Activated CD8-positive, alpha-beta T cell treated with anti-CD3 and anti-CD28 coated beads, Interleukin-2, amount 10 ng/mL, durations not matched to agents 7 days and 5 days (primary cell): Measurements from ENCODE around the gene C9orf72. TPM values are rescaled to one million over a fixed set of nuclear protein-coding genes. Genes with fewer than 3 reads are reported as not detected.

Experiments
- ATAC-seq: fragments of 150-1000 bp; cut with Tn5 transposase; one replicate; pipeline ENCODE4 v1.10.0; 2021; ENCODE audit warnings: moderate library complexity
- CTCF ChIA-PET: fragments of 350-600 bp; sonication (Branson Sonifier 250); formaldehyde crosslinking; loops from one replicate; lab custom pipeline; 2021; ENCODE audit warnings: antibody characterized with exemption; lab: Charles Lee
- POLR2A ChIA-PET: fragments of 350-600 bp; sonication (Branson Sonifier 250); formaldehyde crosslinking; loops from one replicate; lab custom pipeline; 2021; ENCODE audit warnings: antibody characterized with exemption; lab: Charles Lee
- DNase-seq: peaks from one replicate; pipeline ENCODE4 v3.0.0-alpha.2; 2020
- H3K27ac Mint-ChIP-seq: one replicate; pipeline ENCODE4 v1.8.0; 2021; ENCODE audit warnings: mild to moderate bottlenecking, mixed read lengths
- H3K27me3 Mint-ChIP-seq: one replicate; pipeline ENCODE4 v1.8.0; 2021; ENCODE audit warnings: low read depth, mixed read lengths
- H3K36me3 Mint-ChIP-seq: one replicate; pipeline ENCODE4 v1.8.0; 2021; ENCODE audit warnings: low read depth, mixed read lengths
- H3K4me1 Mint-ChIP-seq: one replicate; pipeline ENCODE4 v1.8.0; 2021; ENCODE audit warnings: low read depth, mixed read lengths
- H3K4me3 Mint-ChIP-seq: one replicate; pipeline ENCODE4 v1.8.0; 2021; ENCODE audit warnings: mild to moderate bottlenecking, mixed read lengths
- H3K9me3 Mint-ChIP-seq: one replicate; pipeline ENCODE4 v1.8.0; 2022; ENCODE audit warnings: mixed read lengths; ENCODE audit not compliant: insufficient read depth
- total RNA-seq, 2 experiments: library from RNA; stranded (reverse); gene quantifications; one replicate each; pipeline ENCODE4 v1.2.3, GENCODE V29; 2021

C9orf72 gene
- total RNA-seq, 2 experiments from 2014 or later: 7.5 to 10.2 TPM

DNA sequence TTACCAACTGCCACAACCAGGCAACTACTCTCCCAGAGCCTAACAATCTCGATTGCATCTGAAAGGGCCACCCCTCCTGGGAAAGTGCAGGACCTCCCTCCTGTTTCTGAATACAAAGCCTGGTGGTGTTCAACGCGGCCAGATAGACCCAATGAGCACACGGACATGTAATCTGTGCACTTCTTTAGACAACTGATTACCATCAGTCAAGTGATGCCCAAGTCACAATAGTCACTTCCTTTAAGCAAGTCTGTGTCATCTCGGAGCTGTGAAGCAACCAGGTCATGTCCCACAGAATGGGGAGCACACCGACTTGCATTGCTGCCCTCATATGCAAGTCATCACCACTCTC is 739 bp downstream of the C9orf72 start:
- ChIA-PET CTCF (no interaction called here), POLR2A (interaction anchor here (1.0 to 1.6 kb wide), 3 partner anchors 50 to 625 kb away, joined by 3 to 4 read pairs (median 4); no protein-coding TSS in a partner anchor)
- DNase-seq: peak; percentile 73
- Mint-ChIP-seq H3K36me3 (no peaks in the 10 kb centered on the region), H3K4me1 (peaks cover 21% of the 10 kb centered on the region), H3K27me3 (peaks cover 2% of the 10 kb centered on the region), H3K9me3 (no peaks in the 10 kb centered on the region), H3K27ac (peak overlapping the region; percentile 99), H3K4me3 (peak overlapping the region; percentile 95)
- ATAC-seq: peak; percentile 32

DNA sequence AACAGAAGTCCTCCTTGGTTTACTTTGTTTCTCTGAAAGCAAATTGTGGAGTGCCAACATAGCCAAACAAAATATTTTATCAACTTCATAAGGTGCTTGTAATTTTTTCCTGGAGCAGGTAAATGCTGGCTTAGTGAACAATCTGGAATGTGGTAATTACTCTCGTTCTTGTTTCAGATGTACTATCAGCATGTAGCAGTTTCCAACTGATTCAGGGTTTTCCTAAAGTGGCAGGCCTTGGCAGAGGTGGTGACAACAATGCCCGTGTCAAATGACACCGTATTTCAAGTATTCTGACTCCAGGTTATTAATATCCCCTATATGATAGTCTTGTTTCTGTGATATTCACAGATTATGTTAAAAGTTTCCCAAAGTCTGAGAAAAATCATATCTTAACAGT is 1.2 kb downstream of the C9orf72 start:
- ChIA-PET CTCF (no interaction called here), POLR2A (interaction anchor here (1.6 kb wide), 1 partner anchor 193 kb away, joined by 4 read pairs; no protein-coding TSS in a partner anchor)
- peak overlapping the region; percentile 95 for H3K4me3 Mint-ChIP-seq
- ATAC-seq (no peak), DNase-seq (no peak)
- H3K9me3 Mint-ChIP-seq: no peaks in the 10 kb centered on the region
- peaks cover under 1% of the 10 kb centered on the region for H3K36me3 Mint-ChIP-seq
- peaks cover 2% of the 10 kb centered on the region for H3K27me3 Mint-ChIP-seq
- peak overlapping the region; percentile 99 for H3K27ac Mint-ChIP-seq
- peaks cover 21% of the 10 kb centered on the region for H3K4me1 Mint-ChIP-seq

DNA sequence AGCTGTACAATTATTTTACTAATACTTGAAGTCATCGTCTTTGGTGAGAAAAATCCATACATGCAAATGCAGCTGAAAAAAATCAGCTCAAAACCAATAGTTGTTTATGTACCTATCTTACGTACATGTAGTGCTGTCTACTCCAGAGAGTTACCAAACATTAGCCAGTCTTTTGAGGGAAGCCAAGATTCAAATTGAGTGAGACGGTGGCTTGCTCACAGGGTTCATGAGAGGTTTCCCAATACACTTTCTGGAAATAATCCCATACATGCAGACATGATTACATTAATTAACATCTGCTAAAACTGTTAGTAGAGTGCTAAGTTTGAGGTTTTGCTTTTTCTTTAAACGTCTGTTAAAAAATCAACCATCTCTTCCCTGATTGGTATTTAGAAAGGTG is 2.3 kb downstream of the C9orf72 start:
- no peak overlapping the region for H3K4me3 Mint-ChIP-seq
- H3K4me1 Mint-ChIP-seq: peaks cover 22% of the 10 kb centered on the region
- peaks cover 5% of the 10 kb centered on the region for H3K36me3 Mint-ChIP-seq
- DNase-seq (no peak), ATAC-seq (no peak)
- no peaks in the 10 kb centered on the region for H3K9me3 Mint-ChIP-seq
- ChIA-PET POLR2A (interaction anchor here (0.6 kb wide), 1 partner anchor 17 kb away, joined by 3 read pairs; no protein-coding TSS in a partner anchor), CTCF (interaction anchor here (1.0 kb wide), 1 partner anchor 42 kb away, joined by 4 read pairs; the partner anchor contains the start of gene MOB3B)
- no peaks in the 10 kb centered on the region for H3K27me3 Mint-ChIP-seq
- no peak overlapping the region for H3K27ac Mint-ChIP-seq

DNA sequence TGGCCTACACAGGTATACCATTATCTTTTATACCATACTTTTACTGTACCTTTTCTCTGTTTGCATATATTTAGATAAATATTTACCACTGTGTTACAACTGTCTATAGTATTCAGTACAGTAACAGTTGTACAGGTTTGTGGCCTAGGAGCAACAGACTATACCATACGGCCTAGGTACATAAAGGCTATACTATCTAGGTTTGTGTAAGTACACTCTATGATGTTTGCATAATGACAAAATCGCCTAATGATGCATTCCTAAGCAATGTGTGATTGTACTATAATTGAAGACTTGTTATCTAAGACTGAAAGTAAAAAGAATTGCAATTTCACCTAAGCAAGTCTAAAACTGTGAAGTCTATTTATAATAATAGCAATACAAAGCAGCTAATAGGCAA is 3.9 kb downstream of the C9orf72 start:
- ChIA-PET CTCF (interaction anchor here (1.0 kb wide), 1 partner anchor 40 kb away, joined by 3 read pairs; the partner anchor contains the start of gene MOB3B), POLR2A (no interaction called here)
- H3K27ac Mint-ChIP-seq: no peak overlapping the region
- no peak for DNase-seq
- peaks cover 31% of the 10 kb centered on the region for H3K4me1 Mint-ChIP-seq
- no peaks in the 10 kb centered on the region for H3K9me3 Mint-ChIP-seq
- no peak overlapping the region for H3K4me3 Mint-ChIP-seq
- no peak for ATAC-seq
- no peaks in the 10 kb centered on the region for H3K27me3 Mint-ChIP-seq
- peaks cover 11% of the 10 kb centered on the region for H3K36me3 Mint-ChIP-seq

DNA sequence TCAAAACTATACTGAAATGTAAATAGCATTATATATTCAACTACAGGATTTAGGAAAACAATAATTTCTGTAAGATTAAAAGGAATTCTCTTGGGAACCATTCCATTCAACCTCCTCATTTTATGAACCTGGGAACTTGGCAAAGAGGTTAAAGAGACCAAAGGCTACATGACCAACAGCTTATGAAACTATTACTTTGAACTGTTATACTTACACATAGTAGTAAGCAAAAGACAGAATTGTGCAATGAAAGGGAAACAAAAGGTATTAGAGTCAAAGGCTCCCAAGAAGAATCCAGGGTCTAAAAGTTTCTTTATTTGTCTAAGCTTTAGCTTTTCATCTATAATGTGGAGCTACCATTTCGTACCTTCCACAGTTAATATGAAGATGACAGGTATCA is 7.2 kb downstream of the C9orf72 start:
- Mint-ChIP-seq H3K27ac (no peak overlapping the region), H3K4me3 (no peak overlapping the region), H3K27me3 (no peaks in the 10 kb centered on the region), H3K4me1 (peaks cover 23% of the 10 kb centered on the region), H3K36me3 (peaks cover 19% of the 10 kb centered on the region), H3K9me3 (no peaks in the 10 kb centered on the region)
- POLR2A ChIA-PET: no interaction called here
- ATAC-seq (no peak), DNase-seq (no peak)
- CTCF ChIA-PET: interaction anchor here (1.4 kb wide), 1 partner anchor 18 kb away, joined by 7 read pairs; no protein-coding TSS in a partner anchor

DNA sequence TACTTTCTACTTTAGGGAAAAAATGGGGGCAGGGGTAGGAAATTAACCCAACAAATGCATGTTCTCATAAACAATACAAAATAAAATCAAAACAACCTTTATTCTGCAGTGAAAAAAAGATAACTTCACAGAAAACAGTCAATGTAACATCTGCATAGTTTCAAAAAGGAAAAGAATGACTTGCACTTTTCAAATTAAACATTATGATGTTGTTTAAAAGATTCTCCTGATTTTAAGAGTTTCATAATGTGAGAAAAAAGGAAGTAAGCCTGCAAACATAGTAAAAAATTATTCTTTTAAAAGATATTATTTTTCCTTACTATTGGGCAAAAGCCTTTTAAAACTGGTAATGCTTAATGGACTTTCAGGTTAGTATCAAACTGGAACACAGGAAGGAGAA is 7.6 kb downstream of the C9orf72 start:
- Mint-ChIP-seq H3K36me3 (peaks cover 19% of the 10 kb centered on the region), H3K27ac (no peak overlapping the region), H3K27me3 (no peaks in the 10 kb centered on the region), H3K9me3 (no peaks in the 10 kb centered on the region), H3K4me1 (peaks cover 23% of the 10 kb centered on the region), H3K4me3 (no peak overlapping the region)
- POLR2A ChIA-PET: no interaction called here
- no peak for ATAC-seq
- no peak for DNase-seq
- CTCF ChIA-PET: interaction anchor here (1.4 kb wide), 1 partner anchor 18 kb away, joined by 7 read pairs; no protein-coding TSS in a partner anchor

DNA sequence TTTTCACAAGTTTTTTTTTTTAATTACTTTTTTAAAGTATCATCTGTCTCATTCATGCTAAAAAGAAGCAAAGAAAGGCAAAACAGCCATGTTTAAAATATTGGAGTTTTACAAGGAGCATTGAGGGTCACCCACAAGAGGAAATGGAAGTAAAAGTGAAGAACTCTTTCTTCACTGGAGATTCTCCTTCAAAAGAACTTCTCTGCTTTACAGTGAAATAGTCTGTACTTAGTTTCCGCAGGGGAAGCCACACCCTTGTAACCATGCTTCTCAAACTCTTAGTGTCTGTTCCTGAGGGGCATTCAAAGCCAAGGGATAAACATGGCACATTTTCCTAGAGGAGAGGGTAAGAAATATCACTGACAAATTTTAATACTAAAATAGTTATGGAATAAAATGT is 8.6 kb downstream of the C9orf72 start:
- peaks cover 23% of the 10 kb centered on the region for H3K4me1 Mint-ChIP-seq
- H3K9me3 Mint-ChIP-seq: no peaks in the 10 kb centered on the region
- H3K27ac Mint-ChIP-seq: peak overlapping the region; percentile 68
- ChIA-PET POLR2A (no interaction called here), CTCF (no interaction called here)
- peak overlapping the region; percentile 23 for H3K4me3 Mint-ChIP-seq
- ATAC-seq: peak; percentile 44
- no peak for DNase-seq
- H3K27me3 Mint-ChIP-seq: no peaks in the 10 kb centered on the region
- H3K36me3 Mint-ChIP-seq: peaks cover 19% of the 10 kb centered on the region

DNA sequence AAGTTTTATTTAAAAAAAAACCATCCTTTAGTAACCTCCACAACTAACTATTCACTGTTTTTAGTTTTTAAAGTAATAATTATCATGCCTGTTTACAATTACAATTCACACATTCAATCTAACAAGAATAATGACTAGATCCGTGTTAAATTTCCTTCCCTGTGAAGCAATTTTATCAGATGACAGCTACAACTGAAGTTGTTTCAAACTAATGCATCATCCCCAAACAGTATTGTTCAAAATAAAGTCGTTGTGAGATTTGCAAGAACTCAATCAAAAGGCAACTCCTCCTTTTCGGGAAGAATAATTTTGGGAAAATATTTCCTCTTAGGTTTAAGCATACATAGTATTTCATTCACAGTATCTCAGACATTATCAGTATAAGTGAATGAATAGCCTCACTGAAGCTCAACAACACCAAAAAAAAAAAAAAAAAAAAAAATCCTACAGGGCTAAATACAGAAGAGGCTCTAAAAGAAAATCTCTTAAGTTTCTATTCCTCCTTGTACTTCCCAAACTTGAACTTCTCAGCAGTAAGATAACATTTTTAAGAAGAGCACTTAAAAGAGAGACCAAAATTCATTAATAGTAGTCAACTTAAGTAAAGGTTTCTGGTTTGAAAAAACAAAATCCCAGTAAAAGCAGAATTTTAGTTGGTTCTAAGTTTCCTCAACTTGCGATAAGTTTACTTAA is 9.4 kb downstream of the C9orf72 start:
- ChIA-PET CTCF (interaction anchor here (1.1 kb wide), 1 partner anchor 230 kb away, joined by 3 read pairs; no protein-coding TSS in a partner anchor), POLR2A (interaction anchor here (0.9 kb wide), 1 partner anchor 9 kb away, joined by 3 read pairs; no protein-coding TSS in a partner anchor)
- no peaks in the 10 kb centered on the region for H3K27me3 Mint-ChIP-seq
- ATAC-seq: no peak
- H3K9me3 Mint-ChIP-seq: no peaks in the 10 kb centered on the region
- no peak for DNase-seq
- H3K27ac Mint-ChIP-seq: no peak overlapping the region
- H3K36me3 Mint-ChIP-seq: peaks cover 19% of the 10 kb centered on the region
- peaks cover 23% of the 10 kb centered on the region for H3K4me1 Mint-ChIP-seq
- no peak overlapping the region for H3K4me3 Mint-ChIP-seq

DNA sequence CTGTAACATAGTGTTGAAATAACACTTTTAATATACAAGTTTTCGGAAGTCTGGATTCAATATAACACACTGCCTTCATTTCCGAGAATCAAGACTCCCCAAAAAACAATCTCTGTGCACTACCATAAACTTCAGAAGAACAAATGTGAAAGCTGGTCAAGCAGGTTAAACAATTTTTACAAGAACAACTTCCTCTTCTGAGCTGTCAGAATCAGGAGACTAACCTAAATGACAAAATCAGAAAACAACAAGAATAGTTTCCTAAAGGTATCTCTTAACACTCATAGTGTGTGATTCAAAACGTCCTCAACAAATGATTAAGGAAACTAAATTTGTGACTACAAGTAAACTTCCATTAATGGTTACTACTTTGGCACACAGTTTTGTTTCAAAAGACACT is 11.6 kb downstream of the C9orf72 start:
- H3K4me1 Mint-ChIP-seq: peaks cover 23% of the 10 kb centered on the region
- no peak overlapping the region for H3K4me3 Mint-ChIP-seq
- H3K9me3 Mint-ChIP-seq: no peaks in the 10 kb centered on the region
- no peaks in the 10 kb centered on the region for H3K27me3 Mint-ChIP-seq
- CTCF ChIA-PET: interaction anchor here (1.2 kb wide), 2 partner anchors 31 to 32 kb away, joined by 3 read pairs; no protein-coding TSS in a partner anchor
- H3K36me3 Mint-ChIP-seq: peaks cover 16% of the 10 kb centered on the region
- H3K27ac Mint-ChIP-seq: no peak overlapping the region
- DNase-seq: no peak
- no peak for ATAC-seq
- POLR2A ChIA-PET: no interaction called here

DNA sequence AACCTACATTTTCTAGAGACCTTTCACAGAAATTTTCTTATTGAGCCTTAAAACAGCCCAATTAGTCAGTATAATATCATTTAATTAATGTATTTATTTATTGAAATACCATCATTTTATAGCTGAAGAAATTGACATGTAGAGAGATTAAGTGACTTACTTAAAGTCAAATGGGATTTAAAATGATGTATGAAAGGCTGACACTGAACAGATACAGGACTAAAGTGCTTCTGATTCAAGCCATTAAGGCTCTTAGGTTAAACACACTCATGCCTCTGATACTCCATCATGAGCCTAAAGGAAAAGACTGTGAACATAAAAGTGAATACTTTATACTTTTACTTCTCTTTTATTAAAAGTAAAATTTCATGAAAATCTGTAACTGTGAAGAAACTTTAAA is 12.8 kb downstream of the C9orf72 start:
- peaks cover 18% of the 10 kb centered on the region for H3K4me1 Mint-ChIP-seq
- DNase-seq (no peak), ATAC-seq (no peak)
- ChIA-PET POLR2A (interaction anchor here (0.6 kb wide), 1 partner anchor 56 kb away, joined by 3 read pairs; no protein-coding TSS in a partner anchor), CTCF (interaction anchor here (1.5 kb wide), 1 partner anchor 13 kb away, joined by 4 read pairs; no protein-coding TSS in a partner anchor)
- no peak overlapping the region for H3K4me3 Mint-ChIP-seq
- no peaks in the 10 kb centered on the region for H3K9me3 Mint-ChIP-seq
- H3K27ac Mint-ChIP-seq: no peak overlapping the region
- no peaks in the 10 kb centered on the region for H3K27me3 Mint-ChIP-seq
- H3K36me3 Mint-ChIP-seq: peaks cover 13% of the 10 kb centered on the region

DNA sequence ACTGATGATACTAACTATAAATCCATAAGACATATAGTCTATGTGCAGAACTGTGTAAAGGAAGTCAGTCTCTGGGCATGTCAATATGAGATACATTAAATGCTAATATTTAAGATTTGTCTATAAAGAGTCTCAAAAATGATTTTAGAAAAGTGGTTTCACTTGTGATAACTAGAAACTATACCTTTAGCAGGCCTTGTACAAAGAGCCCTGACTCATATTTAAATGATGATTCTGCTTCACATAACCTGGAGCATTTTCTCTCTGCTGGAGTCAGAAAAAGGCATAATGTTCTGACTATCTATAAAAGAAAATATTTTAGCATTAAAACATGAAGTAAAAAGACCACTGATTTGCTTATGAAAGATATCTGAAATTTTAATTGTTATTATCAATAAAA is 15.0 kb downstream of the C9orf72 start:
- no peak overlapping the region for H3K27ac Mint-ChIP-seq
- DNase-seq (no peak), ATAC-seq (no peak)
- H3K9me3 Mint-ChIP-seq: no peaks in the 10 kb centered on the region
- CTCF ChIA-PET: no interaction called here
- POLR2A ChIA-PET: no interaction called here
- H3K4me1 Mint-ChIP-seq: no peaks in the 10 kb centered on the region
- H3K36me3 Mint-ChIP-seq: peaks cover 14% of the 10 kb centered on the region
- no peak overlapping the region for H3K4me3 Mint-ChIP-seq
- no peaks in the 10 kb centered on the region for H3K27me3 Mint-ChIP-seq

DNA sequence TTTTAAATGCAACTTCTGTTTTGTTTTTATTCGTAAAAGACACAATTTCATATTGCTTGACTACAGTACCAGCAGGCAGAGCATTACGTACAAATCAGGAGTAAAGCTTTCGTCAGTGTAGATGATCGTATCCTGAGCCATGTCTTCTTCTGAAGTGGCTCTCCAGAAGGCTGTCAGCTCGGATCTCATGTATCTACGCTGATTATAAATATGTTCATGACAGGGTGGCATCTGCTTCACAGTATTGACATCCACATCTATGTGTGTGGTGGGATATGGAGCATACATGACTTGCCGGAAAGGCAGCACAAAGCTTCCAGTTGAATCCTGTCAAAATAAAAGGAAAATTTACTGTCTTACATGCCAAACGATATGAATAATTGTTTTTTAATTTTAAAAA is 16.8 kb downstream of the C9orf72 start:
- Mint-ChIP-seq H3K27ac (no peak overlapping the region), H3K36me3 (peaks cover 16% of the 10 kb centered on the region), H3K4me3 (no peak overlapping the region), H3K9me3 (no peaks in the 10 kb centered on the region), H3K4me1 (no peaks in the 10 kb centered on the region), H3K27me3 (no peaks in the 10 kb centered on the region)
- CTCF ChIA-PET: interaction anchor here (0.8 kb wide), 1 partner anchor 223 kb away, joined by 3 read pairs; no protein-coding TSS in a partner anchor
- POLR2A ChIA-PET: no interaction called here
- DNase-seq: no peak
- no peak for ATAC-seq
